ENCODE measurements around the gene NKAPD1. TPM values are rescaled to one million over a fixed set of nuclear protein-coding genes. Genes with fewer than 3 reads are reported as not detected.

NKAPD1 gene
- polyA plus RNA-seq, 3 donors, result 5.3 to 9.4 (median 7.7) TPM

DNA sequence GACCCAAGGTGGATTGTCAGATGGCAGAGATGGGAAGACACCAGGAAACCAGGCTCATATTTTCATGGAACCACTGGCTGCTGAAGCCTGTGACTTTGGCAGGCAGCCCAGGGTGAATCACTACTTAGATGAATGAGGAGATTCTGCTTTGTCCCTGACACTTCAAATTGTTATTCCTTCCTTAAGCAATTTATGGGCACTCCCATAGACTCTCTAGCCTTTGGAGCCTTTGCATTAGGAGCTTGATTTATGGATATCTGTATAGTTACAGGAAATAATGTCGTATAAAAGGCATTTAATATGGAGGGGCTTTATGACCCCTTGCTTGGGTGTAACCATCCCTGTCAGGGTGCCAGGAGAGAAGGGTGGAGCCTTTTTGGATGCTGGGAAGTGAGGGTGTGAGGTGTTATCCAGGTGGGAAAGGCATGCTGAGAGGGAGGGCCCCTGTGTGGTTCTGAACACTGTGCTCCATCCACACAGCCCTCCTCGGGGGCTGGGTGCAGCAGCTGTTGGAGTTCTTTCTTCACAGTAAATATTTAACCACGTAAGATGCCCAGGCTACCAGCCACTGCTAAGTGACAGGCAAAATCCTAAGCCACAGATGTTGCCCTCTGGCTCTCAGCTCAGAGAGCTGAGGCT lies 54.5 kb downstream of the NKAPD1 start:
- Histone ChIP-seq H3K4me1 (ENCODE audit: control insufficient read depth in 1 of 2, insufficient read depth in 2 of 2, low read length in 2 of 2) (peaks cover 23 to 25% of the 10 kb centered on the region in 2 donors), H3K27me3 (ENCODE audit: control insufficient read depth in 2 of 2, insufficient read depth in 2 of 2, low read length in 2 of 2) (no peaks in the 10 kb centered on the region), H2AFZ (ENCODE audit: insufficient read depth, low read depth, low read length, poor library complexity, severe bottlenecking) (no peak overlapping the region), H3K4me3 (replicated peaks in 1 of 3; ENCODE audit: low read depth in 2 of 3, low read length in 3 of 3) (no peak overlapping the region), H3K9ac (ENCODE audit: insufficient read depth, low read length, poor library complexity, severe bottlenecking) (no peak overlapping the region), H3K79me2 (ENCODE audit: insufficient read depth, low read length) (no peaks in the 10 kb centered on the region), H4K20me1 (ENCODE audit: insufficient read depth, low read length) (no peaks in the 10 kb centered on the region), H3K9me3 (replicated peaks in 1 of 2; ENCODE audit: control insufficient read depth in 1 of 2, insufficient read depth in 1 of 2, low read length in 2 of 2) (no peaks in the 10 kb centered on the region), H3K4me2 (replicated peaks; ENCODE audit: extremely low read depth, low read length, poor library complexity, severe bottlenecking) (no peak overlapping the region), H3K27ac (ENCODE audit: low read depth in 1 of 2, low read length in 2 of 2) (peak overlapping the region in 1 of 2 donors; percentile 31), H3K36me3 (replicated peaks in 1 of 2; ENCODE audit: control insufficient read depth in 1 of 2, insufficient read depth in 2 of 2, low read length in 2 of 2) (no peaks in the 10 kb centered on the region)
- Mint-ChIP-seq H3K27ac (peak overlapping the region in 6 of 7 donors; percentile 11 to 70 (median 54)), H3K4me1 (peaks cover 27% of the 10 kb centered on the region), H3K27me3 (ENCODE audit: low read depth in 3 of 3) (peaks cover 0 to 2% (median 0%) of the 10 kb centered on the region in 3 donors), H3K9me3 (peaks cover 0 to 1% (median 0%) of the 10 kb centered on the region in 7 donors), H3K36me3 (peaks cover 0 to 4% of the 10 kb centered on the region in 2 donors), H3K4me3 (no peak overlapping the region)
- TF ChIP-seq, protein P1, sequence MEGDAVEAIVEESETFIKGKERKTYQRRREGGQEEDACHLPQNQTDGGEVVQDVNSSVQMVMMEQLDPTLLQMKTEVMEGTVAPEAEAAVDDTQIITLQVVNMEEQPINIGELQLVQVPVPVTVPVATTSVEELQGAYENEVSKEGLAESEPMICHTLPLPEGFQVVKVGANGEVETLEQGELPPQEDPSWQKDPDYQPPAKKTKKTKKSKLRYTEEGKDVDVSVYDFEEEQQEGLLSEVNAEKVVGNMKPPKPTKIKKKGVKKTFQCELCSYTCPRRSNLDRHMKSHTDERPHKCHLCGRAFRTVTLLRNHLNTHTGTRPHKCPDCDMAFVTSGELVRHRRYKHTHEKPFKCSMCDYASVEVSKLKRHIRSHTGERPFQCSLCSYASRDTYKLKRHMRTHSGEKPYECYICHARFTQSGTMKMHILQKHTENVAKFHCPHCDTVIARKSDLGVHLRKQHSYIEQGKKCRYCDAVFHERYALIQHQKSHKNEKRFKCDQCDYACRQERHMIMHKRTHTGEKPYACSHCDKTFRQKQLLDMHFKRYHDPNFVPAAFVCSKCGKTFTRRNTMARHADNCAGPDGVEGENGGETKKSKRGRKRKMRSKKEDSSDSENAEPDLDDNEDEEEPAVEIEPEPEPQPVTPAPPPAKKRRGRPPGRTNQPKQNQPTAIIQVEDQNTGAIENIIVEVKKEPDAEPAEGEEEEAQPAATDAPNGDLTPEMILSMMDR (IDR thresholded peaks at IDR 0.05), result no peak
- intact Hi-C loops (cut with micrococcal nuclease), result no loop called here
- WGBS (ENCODE audit: insufficient coverage), result 75% methylated on average over 2 of the region's 3 CpGs
- no peak for DNase-seq

DNA sequence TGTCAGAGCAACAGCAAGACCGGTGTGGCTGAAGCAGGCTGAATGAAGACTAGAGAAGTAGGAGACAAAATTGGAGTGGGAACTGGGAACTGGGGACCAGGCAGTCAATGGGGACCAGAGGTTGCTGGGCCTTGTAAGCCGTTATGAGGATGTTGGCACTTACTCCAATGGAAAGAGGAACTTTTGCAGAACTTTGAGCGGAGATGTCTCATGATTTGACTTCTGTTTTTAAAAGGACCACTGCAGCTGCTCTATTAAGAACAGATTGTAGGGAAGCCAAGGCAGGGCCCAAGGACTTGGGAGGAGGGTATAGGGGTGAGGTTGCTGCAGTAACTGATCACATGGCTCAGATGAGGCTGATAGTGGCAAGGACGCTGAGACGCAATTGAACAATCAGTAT lies 55.6 kb downstream of the NKAPD1 start:
- Histone ChIP-seq H3K79me2 (ENCODE audit: insufficient read depth, low read length) (no peaks in the 10 kb centered on the region), H3K27ac (ENCODE audit: low read depth in 1 of 2, low read length in 2 of 2) (peak overlapping the region; percentile 27 to 41), H3K4me1 (ENCODE audit: control insufficient read depth in 1 of 2, insufficient read depth in 2 of 2, low read length in 2 of 2) (peaks cover 23 to 25% of the 10 kb centered on the region in 2 donors), H3K36me3 (replicated peaks in 1 of 2; ENCODE audit: control insufficient read depth in 1 of 2, insufficient read depth in 2 of 2, low read length in 2 of 2) (no peaks in the 10 kb centered on the region), H3K27me3 (ENCODE audit: control insufficient read depth in 2 of 2, insufficient read depth in 2 of 2, low read length in 2 of 2) (no peaks in the 10 kb centered on the region), H3K4me2 (replicated peaks; ENCODE audit: extremely low read depth, low read length, poor library complexity, severe bottlenecking) (no peak overlapping the region), H3K4me3 (replicated peaks in 1 of 3; ENCODE audit: low read depth in 2 of 3, low read length in 3 of 3) (no peak overlapping the region), H4K20me1 (ENCODE audit: insufficient read depth, low read length) (no peaks in the 10 kb centered on the region), H3K9me3 (replicated peaks in 1 of 2; ENCODE audit: control insufficient read depth in 1 of 2, insufficient read depth in 1 of 2, low read length in 2 of 2) (no peaks in the 10 kb centered on the region), H3K9ac (ENCODE audit: insufficient read depth, low read length, poor library complexity, severe bottlenecking) (no peak overlapping the region), H2AFZ (ENCODE audit: insufficient read depth, low read depth, low read length, poor library complexity, severe bottlenecking) (no peak overlapping the region)
- Mint-ChIP-seq H3K27ac (peak overlapping the region; percentile 80 to 90 (median 89)), H3K27me3 (ENCODE audit: low read depth in 3 of 3) (peaks cover 0 to 2% (median 0%) of the 10 kb centered on the region in 3 donors), H3K4me3 (no peak overlapping the region), H3K4me1 (peaks cover 27% of the 10 kb centered on the region), H3K36me3 (peaks cover 0 to 4% of the 10 kb centered on the region in 2 donors), H3K9me3 (peaks cover 0 to 1% (median 0%) of the 10 kb centered on the region in 7 donors)
- DNase-seq, result peak; percentile 73 to 85 (median 85)
- TF ChIP-seq, protein P1 (IDR thresholded peaks at IDR 0.05), result no peak
- 0% methylated on average over 4 of the region's 5 CpGs for WGBS (ENCODE audit: insufficient coverage)
- intact Hi-C loops (cut with micrococcal nuclease), result no loop called here

Measured in CD14-positive monocyte (primary cell).